HFFc6 (cell line): ENCODE measurements around the gene RABEPK. TPM values are rescaled to one million over a fixed set of nuclear protein-coding genes. Genes with fewer than 3 reads are reported as not detected.
"Not testable (repeated sequence)": the region's sequence is repeated elsewhere in the genome, so short reads cannot be mapped to it uniquely, and the experiment has no call there.

Experiments
- DNase-seq: peaks from one replicate; pipeline ENCODE4 v3.0.0-alpha.2; 2018
- H3K27ac Mint-ChIP-seq: 2 replicates; pipeline ENCODE4 v1.8.0; 2020; ENCODE audit warnings: mild to moderate bottlenecking, mixed read lengths
- H3K27me3 Mint-ChIP-seq: 2 replicates; pipeline ENCODE4 v1.8.0; 2021; ENCODE audit warnings: mild to moderate bottlenecking, moderate library complexity, mixed read lengths; ENCODE audit not compliant: insufficient read depth
- H3K36me3 Mint-ChIP-seq: 2 replicates; pipeline ENCODE4 v1.8.0; 2021; ENCODE audit warnings: low read depth, mixed read lengths
- H3K4me1 Mint-ChIP-seq: 2 replicates; pipeline ENCODE4 v1.8.0; 2020; ENCODE audit warnings: low read depth, mixed read lengths
- H3K4me3 Mint-ChIP-seq: 2 replicates; pipeline ENCODE4 v1.8.0; 2020; ENCODE audit warnings: mild to moderate bottlenecking, moderate library complexity, mixed read lengths
- H3K9me3 Mint-ChIP-seq: 2 replicates; pipeline ENCODE4 v1.8.0; 2020; ENCODE audit warnings: mild to moderate bottlenecking, mixed read lengths
- CTCF ChIP-seq: fragments of 200-600 bp; sonication (generic); IDR thresholded peaks from 2 replicates; pipeline ENCODE4 v1.5.0; 2021; ENCODE audit warnings: antibody characterized with exemption, mild to moderate bottlenecking
- total RNA-seq, 6 experiments: library from RNA; stranded (reverse); fragmentation: NEBNext Ultra II Directional; extraction: Animal tissue kit (Norgen Biotek cat#: 25700); gene quantifications; 2 replicates in 1 of 6; 3 replicates in 5 of 6; pipeline ENCODE4 v1.2.3, GENCODE V29; 2021

RABEPK gene
- total RNA-seq, 6 experiments from 2014 or later = 29.6 to 39.2 (median 32.7) TPM

GRCh38 chr9:125177888-125178287 lies 22.5 kb upstream of the RABEPK start:
- no peak for DNase-seq
- Mint-ChIP-seq H3K27me3 (peaks cover 1% of the 10 kb centered on the region; the same call in 1 of the 2 replicates), H3K4me1 (peaks cover 40% of the 10 kb centered on the region), H3K27ac (no peak overlapping the region), H3K4me3 (no peak overlapping the region), H3K36me3 (peaks cover 26% of the 10 kb centered on the region), H3K9me3 (no peaks in the 10 kb centered on the region)
- TF ChIP-seq CTCF = no peak

- not testable (repeated sequence) for DNase-seq, H3K9me3 Mint-ChIP-seq, H3K4me3 Mint-ChIP-seq, H3K27me3 Mint-ChIP-seq, H3K27ac Mint-ChIP-seq
- peaks cover 43% of the 10 kb centered on the region for H3K4me1 Mint-ChIP-seq
- peaks cover 17% of the 10 kb centered on the region; the same call in 1 of the 2 replicates for H3K36me3 Mint-ChIP-seq
Observed at GRCh38 chr9:125179776-125180175, 20.6 kb upstream of the RABEPK start.

- H3K4me3 Mint-ChIP-seq = no peak overlapping the region
- no peak overlapping the region for H3K27ac Mint-ChIP-seq
- no peaks in the 10 kb centered on the region for H3K27me3 Mint-ChIP-seq
- H3K4me1 Mint-ChIP-seq = peaks cover 39% of the 10 kb centered on the region
- TF ChIP-seq CTCF = no peak
- H3K9me3 Mint-ChIP-seq = no peaks in the 10 kb centered on the region
- no peak for DNase-seq
- peaks cover 14% of the 10 kb centered on the region; the same call in 1 of the 2 replicates for H3K36me3 Mint-ChIP-seq
Observed at GRCh38 chr9:125180876-125181275, 19.5 kb upstream of the RABEPK start.

GRCh38 chr9:125181756-125182155 lies 18.6 kb upstream of the RABEPK start:
- peaks cover 11% of the 10 kb centered on the region; the same call in 1 of the 2 replicates for H3K36me3 Mint-ChIP-seq

GRCh38 chr9:125183054-125183453 lies 17.3 kb upstream of the RABEPK start:
- Mint-ChIP-seq H3K27ac (no peak overlapping the region), H3K4me3 (no peak overlapping the region), H3K27me3 (no peaks in the 10 kb centered on the region), H3K9me3 (no peaks in the 10 kb centered on the region), H3K36me3 (peaks cover 9% of the 10 kb centered on the region; the same call in 1 of the 2 replicates), H3K4me1 (peaks cover 27% of the 10 kb centered on the region)
- no peak for DNase-seq
- no peak for TF ChIP-seq CTCF

More at GRCh38 chr9:125181756-125182155, 18.6 kb upstream of the RABEPK start:
- not testable (repeated sequence) for H3K4me3 Mint-ChIP-seq, H3K27me3 Mint-ChIP-seq, H3K27ac Mint-ChIP-seq, H3K9me3 Mint-ChIP-seq, DNase-seq
- H3K4me1 Mint-ChIP-seq = peaks cover 31% of the 10 kb centered on the region

- no peaks in the 10 kb centered on the region for H3K27me3 Mint-ChIP-seq
- no peak for DNase-seq
- H3K4me1 Mint-ChIP-seq = peaks cover 27% of the 10 kb centered on the region
- peaks cover 5% of the 10 kb centered on the region; the same call in 1 of the 2 replicates for H3K36me3 Mint-ChIP-seq
- H3K4me3 Mint-ChIP-seq = no peak overlapping the region
- TF ChIP-seq CTCF = no peak
- no peak overlapping the region for H3K27ac Mint-ChIP-seq
- H3K9me3 Mint-ChIP-seq = no peaks in the 10 kb centered on the region
Observed at GRCh38 chr9:125183561-125183960, 16.8 kb upstream of the RABEPK start.

GRCh38 chr9:125189011-125189360 lies 11.4 kb upstream of the RABEPK start:
- H3K27ac Mint-ChIP-seq = peak overlapping the region; percentile 92
- H3K36me3 Mint-ChIP-seq = no peaks in the 10 kb centered on the region
- DNase-seq = no peak
- no peaks in the 10 kb centered on the region for H3K27me3 Mint-ChIP-seq
- peak overlapping the region; percentile 99 for H3K4me3 Mint-ChIP-seq
- H3K4me1 Mint-ChIP-seq = peaks cover 19% of the 10 kb centered on the region
- no peak for TF ChIP-seq CTCF
- no peaks in the 10 kb centered on the region for H3K9me3 Mint-ChIP-seq
